Large intestine (tissue), 3 donors: ENCODE results near the gene COL2A1. TPM values are rescaled to one million over a fixed set of nuclear protein-coding genes. Genes with fewer than 3 reads are reported as not detected.

Source experiments
- DNase-seq, 2 donors: peaks; one replicate each; pipeline versions ENCODE4 v3.0.0 to v3.0.0-alpha.2; 2013
- H3K27ac ChIP-seq: one replicate; pipeline ENCODE4 v1.5.1; 2013; ENCODE audit warnings: low read length
- H3K27me3 ChIP-seq: 2 replicates; pipeline ENCODE4 v1.6.1; 2013; ENCODE audit warnings: low read length; ENCODE audit not compliant: control insufficient read depth, insufficient read depth
- H3K36me3 ChIP-seq: 2 replicates; pipeline ENCODE4 v1.6.1; 2013; ENCODE audit warnings: low read length; ENCODE audit not compliant: control insufficient read depth, insufficient read depth
- H3K4me1 ChIP-seq: one replicate; pipeline ENCODE4 v1.6.1; 2013; ENCODE audit warnings: low read length; ENCODE audit not compliant: control insufficient read depth, insufficient read depth
- H3K4me3 ChIP-seq: one replicate; pipeline ENCODE4 v1.5.1; 2013; ENCODE audit warnings: low read length
- H3K9me3 ChIP-seq: one replicate; pipeline ENCODE4 v1.6.1; 2013; ENCODE audit warnings: mild to moderate bottlenecking, low read depth, low read length, moderate library complexity; ENCODE audit not compliant: control insufficient read depth
- WGBS: methylation state at CpG from one replicate; pipeline ENCODE4 v1.1.5; 2013; ENCODE audit warnings: low lambda C conversion rate; ENCODE audit not compliant: insufficient coverage; 5-methylcytosine and 5-hydroxymethylcytosine counted together
- polyA plus RNA-seq: library from polyadenylated mRNA; unstranded; fragments of 120-200 nt; gene quantifications from one replicate; pipeline ENCODE4 v1.2.1, GENCODE V29; 2013

The COL2A1 gene
- polyA plus RNA-seq, 1 donor, result 9.0 TPM

DNA sequence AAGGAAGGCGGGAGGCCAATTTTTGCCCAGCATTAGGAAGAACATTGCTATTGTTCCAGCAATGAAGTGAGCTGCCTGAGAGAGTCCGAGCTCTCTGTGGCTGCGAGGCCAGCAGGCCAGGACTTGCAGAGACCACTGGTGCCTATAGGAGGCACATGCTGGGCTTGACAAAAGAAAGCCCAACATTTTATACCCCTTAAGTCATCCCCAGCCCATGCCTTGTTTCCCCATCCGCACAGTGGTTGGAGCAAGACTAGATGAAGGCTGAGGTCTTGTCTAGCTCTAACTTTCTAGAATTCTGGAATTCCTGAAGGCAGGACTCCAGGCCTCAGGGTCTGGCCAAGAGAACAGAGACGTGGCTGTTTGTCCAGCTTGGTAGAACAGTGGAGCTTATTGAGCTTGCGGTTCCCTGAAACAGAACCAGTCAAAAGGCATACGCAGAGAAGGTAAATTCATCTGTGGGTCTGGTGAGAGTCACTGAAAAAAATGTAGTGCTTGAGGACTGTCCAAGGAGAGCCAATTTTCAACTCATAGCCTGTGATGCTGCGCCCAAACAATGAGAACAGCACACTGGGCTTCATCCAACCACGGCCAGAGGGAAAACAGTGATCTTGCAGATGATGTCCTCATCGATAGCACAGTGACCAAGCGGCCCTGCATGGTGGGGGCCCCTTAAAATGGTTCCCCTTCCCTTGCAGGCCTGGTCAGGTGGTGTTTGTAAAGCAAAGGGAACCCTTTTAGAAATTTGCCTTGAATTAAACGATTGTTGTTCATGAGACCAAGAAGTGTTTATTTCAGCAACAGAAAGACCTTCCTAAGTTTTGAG lies 27.1 kb upstream of the COL2A1 start:
- Histone ChIP-seq H3K4me3 (no peak overlapping the region), H3K36me3 (no peaks in the 10 kb centered on the region), H3K4me1 (peaks cover 49% of the 10 kb centered on the region), H3K27me3 (no peaks in the 10 kb centered on the region), H3K27ac (no peak overlapping the region), H3K9me3 (no peaks in the 10 kb centered on the region)
- WGBS, result no CpG with 5 or more reads among the region's 12 CpGs
- DNase-seq, result no peak

- no peak for DNase-seq
- Histone ChIP-seq H3K27ac (peak overlapping the region; percentile 50), H3K27me3 (no peaks in the 10 kb centered on the region), H3K4me1 (peaks cover 56% of the 10 kb centered on the region), H3K4me3 (no peak overlapping the region), H3K36me3 (no peaks in the 10 kb centered on the region), H3K9me3 (no peaks in the 10 kb centered on the region)
- WGBS, result no CpG with 5 or more reads among the region's 4 CpGs
Measured at GRCh38 chr12:48030173-48030650, 25.9 kb upstream of the COL2A1 start.

DNA sequence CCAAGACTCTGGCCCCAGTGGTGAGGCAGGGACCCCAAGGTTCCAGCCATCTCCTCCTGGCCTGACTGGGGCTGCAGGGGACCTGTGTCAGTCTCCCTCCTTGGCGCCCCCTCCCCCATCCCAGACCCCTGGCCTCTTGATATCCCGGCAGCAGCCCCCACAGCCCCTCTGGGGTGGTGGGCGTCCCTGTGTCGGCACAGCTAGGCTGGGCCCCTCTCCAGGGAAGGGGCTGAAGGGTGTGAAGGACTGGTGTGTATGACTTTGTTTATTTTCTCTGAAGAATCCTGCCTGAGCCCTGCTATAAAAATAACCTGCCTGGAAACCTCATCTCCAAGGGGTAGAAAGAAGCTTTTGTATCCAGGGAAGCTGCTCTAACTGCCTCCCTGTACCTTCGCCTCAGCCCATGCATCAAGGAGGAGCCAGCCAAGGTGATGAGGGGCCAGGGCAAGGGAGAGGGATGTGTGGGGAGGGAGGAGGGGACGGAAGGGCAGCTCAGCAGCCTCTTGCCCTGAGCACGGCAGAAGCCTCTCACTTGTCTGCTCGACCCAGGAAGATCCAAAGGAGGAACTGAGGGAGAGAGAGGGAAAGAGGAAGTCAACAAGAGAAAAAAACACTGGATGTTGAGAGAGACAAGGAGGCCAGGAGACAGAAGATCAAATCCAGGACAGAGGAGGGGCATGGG lies 25.4 kb upstream of the COL2A1 start:
- Histone ChIP-seq H3K27me3 (no peaks in the 10 kb centered on the region), H3K4me1 (peaks cover 56% of the 10 kb centered on the region), H3K36me3 (no peaks in the 10 kb centered on the region), H3K9me3 (no peaks in the 10 kb centered on the region), H3K27ac (peak overlapping the region; percentile 50), H3K4me3 (no peak overlapping the region)
- peak; percentile 81 to 86 for DNase-seq
- WGBS, result no CpG with 5 or more reads among the region's 8 CpGs

GRCh38 chr12:48028541-48029431 lies 24.5 kb upstream of the COL2A1 start:
- no peak overlapping the region for H3K4me3 ChIP-seq
- H3K36me3 ChIP-seq, result no peaks in the 10 kb centered on the region
- WGBS, result no CpG with 5 or more reads among the region's 5 CpGs
- H3K27ac ChIP-seq, result peak overlapping the region; percentile 87
- no peaks in the 10 kb centered on the region for H3K9me3 ChIP-seq
- H3K27me3 ChIP-seq, result no peaks in the 10 kb centered on the region
- DNase-seq, result peak in 1 of 2 donors; percentile 42
- peaks cover 58% of the 10 kb centered on the region for H3K4me1 ChIP-seq

DNA sequence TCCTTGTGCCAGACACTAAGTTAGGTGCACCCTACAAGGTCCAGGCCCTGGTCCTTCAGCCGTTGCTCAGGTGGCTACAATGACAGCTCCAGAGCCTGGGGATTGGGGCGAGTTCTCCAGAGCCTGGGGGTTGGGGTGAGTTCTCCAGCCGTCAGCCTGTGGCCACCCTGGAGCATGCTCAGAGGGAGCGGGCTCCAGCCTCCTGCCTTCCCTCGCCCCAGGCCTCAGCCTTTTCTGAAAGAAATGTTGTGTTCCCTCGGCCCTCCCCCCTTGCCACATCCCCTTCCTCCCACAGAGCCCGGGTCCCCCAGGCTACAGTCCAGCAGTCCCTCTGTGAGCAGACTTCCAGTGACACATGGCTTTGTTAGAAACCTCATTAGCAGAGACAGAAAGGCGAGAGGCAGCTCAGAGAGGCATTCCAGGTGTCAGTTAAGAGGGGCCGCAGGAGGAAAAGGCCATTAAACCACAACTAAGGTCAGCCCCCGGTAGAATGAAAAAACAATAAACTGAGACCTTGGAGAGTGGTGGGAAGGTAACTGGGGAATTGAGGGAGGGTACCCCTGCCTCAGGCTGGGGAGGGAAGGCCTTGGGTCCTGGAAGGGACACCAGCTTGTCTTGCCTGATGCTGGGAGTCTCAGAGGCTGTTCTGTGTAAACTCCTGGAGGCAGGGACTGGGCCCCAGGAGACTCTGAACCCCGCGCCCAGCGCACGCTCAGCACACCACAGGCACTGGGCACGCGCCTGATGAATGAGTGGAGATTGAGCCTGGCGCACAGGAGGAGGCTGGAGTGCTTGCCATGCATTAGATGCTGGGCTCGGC lies 23.1 kb upstream of the COL2A1 start:
- DNase-seq, result peak; percentile 83 to 95
- Histone ChIP-seq H3K36me3 (no peaks in the 10 kb centered on the region), H3K9me3 (no peaks in the 10 kb centered on the region), H3K4me1 (peaks cover 72% of the 10 kb centered on the region), H3K27ac (peak overlapping the region; percentile 87), H3K4me3 (no peak overlapping the region), H3K27me3 (no peaks in the 10 kb centered on the region)
- WGBS, result no CpG with 5 or more reads among the region's 18 CpGs

GRCh38 chr12:48026060-48026827 lies 22.0 kb upstream of the COL2A1 start:
- no CpG with 5 or more reads among the region's 7 CpGs for WGBS
- Histone ChIP-seq H3K27ac (no peak overlapping the region), H3K9me3 (no peaks in the 10 kb centered on the region), H3K36me3 (no peaks in the 10 kb centered on the region), H3K27me3 (no peaks in the 10 kb centered on the region), H3K4me3 (no peak overlapping the region), H3K4me1 (peaks cover 81% of the 10 kb centered on the region)
- no peak for DNase-seq

GRCh38 chr12:48025281-48025680 lies 21.0 kb upstream of the COL2A1 start:
- no peak for DNase-seq
- peaks cover 73% of the 10 kb centered on the region for H3K4me1 ChIP-seq
- no CpG with 5 or more reads among the region's 7 CpGs for WGBS
- no peaks in the 10 kb centered on the region for H3K27me3 ChIP-seq
- no peaks in the 10 kb centered on the region for H3K9me3 ChIP-seq
- H3K27ac ChIP-seq, result no peak overlapping the region
- H3K36me3 ChIP-seq, result no peaks in the 10 kb centered on the region
- H3K4me3 ChIP-seq, result no peak overlapping the region

- WGBS, result 80% methylated on average over 3 of the region's 9 CpGs
- H3K4me3 ChIP-seq, result no peak overlapping the region
- no peaks in the 10 kb centered on the region for H3K36me3 ChIP-seq
- H3K4me1 ChIP-seq, result peaks cover 68% of the 10 kb centered on the region
- no peaks in the 10 kb centered on the region for H3K27me3 ChIP-seq
- no peak for DNase-seq
- H3K27ac ChIP-seq, result no peak overlapping the region
- no peaks in the 10 kb centered on the region for H3K9me3 ChIP-seq
Measured at GRCh38 chr12:48024735-48025134, 20.5 kb upstream of the COL2A1 start.

DNA sequence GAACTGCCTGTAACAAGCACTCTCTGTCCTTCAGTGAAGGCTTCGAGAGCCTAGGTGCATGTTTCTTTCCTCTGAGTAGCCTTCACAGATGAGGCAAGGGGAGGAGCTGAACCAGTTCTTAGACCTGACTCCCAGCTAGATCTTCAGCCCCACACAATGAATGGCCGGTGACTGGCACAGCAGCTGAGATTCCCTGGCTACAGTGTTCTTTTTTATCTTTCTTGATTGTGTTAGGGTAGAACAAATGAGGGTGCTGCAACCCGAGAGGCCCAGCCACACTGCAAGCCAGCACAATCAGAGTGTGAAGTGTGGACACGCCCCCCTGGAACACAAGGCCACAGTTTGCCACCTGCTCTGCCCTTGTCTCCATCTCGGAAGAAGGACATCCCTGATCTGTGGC lies 19.1 kb upstream of the COL2A1 start:
- WGBS, result no CpG with 5 or more reads among the region's 5 CpGs
- Histone ChIP-seq H3K36me3 (no peaks in the 10 kb centered on the region), H3K4me1 (peaks cover 55% of the 10 kb centered on the region), H3K27ac (peak overlapping the region; percentile 47), H3K4me3 (no peak overlapping the region), H3K9me3 (no peaks in the 10 kb centered on the region), H3K27me3 (no peaks in the 10 kb centered on the region)
- DNase-seq, result peak; percentile 51 to 83
